GM19455 (cell line): ENCODE measurements around the gene MISP.
"Not testable (repeated sequence)": the region's sequence is repeated elsewhere in the genome, so short reads cannot be mapped to it uniquely, and the experiment has no call there.

ENCODE experiments used
- ATAC-seq: cut with Tn5 transposase; IDR thresholded peaks from one replicate; pipeline ENCODE4 v1.9.1; 2021; ENCODE audit not compliant: unreplicated experiment

MISP gene

DNA sequence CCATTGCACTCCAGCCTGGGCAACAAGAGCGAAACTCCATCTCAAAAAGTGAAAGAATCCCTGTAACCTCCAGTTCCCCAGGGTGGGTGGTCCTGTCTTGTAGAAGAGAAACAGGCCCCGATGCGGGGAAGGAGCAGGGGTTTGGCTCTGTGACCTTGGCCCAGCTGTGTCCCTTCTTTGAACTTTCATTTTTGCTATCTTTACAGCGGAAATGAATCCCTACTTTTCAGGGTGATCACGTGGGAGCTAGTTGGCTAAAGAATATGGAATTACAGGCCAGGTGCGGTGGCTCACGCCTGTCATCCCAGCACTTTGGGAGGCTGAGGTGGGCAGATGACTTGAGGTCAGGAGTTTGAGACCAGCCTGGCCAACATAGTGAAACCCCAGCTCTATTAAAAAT, 5.8 kb upstream of the MISP start:
- ATAC-seq, result not testable (repeated sequence)

- no peak for ATAC-seq
These were observed 4.6 kb upstream of the MISP start for GRCh38 chr19:746208-746819.

DNA sequence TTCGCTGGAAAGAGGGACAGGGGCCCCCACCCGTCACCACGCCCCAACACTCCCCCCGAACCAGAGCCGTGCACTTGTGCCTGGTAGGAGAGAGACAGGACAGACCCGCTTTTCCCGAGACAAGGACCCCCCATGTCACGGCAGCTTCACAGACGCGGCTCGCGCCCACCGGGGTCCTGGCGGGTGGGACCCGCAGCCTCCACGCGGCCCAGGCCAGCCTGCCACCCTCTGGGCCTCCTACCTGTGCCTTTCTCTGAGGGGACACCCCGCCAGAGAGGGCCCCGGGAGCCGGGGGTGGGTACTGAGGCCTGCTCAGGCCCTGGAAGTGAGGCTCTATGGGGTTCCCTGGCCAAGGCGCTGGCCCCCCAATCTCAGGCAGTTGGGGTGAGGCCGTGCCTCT, 4.0 kb upstream of the MISP start:
- ATAC-seq, result no peak

DNA sequence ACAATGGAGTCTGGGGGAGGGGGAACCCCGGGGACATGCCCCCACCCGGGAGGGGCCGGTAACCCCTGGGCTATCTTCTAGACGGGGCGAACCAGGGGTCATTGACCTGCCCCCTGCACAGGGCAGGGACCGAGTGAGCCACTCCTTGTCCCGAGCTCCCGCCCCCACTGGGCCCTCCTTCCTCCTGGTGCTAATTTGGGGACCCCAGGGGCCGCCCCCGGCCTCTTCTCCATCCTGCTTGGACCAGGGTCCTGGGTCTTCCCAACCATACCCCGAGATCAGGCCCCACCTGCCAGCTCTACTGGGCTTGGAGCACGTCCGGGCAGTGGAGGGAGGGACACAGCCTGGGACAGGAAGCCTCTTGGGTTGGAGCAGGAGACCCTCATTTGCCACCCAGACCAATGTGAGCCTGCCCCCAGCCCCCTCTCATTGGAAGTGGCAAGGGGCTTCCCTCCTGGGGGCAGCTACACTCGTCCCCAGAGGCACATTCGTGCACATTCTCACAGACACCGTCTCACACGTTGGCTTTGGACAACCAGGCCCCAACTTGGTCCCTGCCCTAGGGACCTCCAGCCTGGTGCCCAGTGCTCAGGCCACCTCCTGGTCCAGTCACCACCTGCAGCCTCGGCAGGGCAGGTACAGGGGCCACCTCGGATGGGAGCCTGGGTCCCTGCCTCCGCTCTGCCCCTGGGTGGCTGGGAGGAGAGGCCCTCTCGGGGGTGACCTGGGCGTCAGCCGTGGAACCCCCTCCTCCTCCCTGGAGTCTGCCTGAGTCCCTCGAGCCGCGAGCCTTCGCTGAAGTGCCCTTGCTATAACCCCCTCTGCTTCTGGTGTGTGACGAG, 3.3 kb upstream of the MISP start:
- no peak for ATAC-seq

GRCh38 chr19:748274-748598, 2.7 kb upstream of the MISP start:
- no peak for ATAC-seq

DNA sequence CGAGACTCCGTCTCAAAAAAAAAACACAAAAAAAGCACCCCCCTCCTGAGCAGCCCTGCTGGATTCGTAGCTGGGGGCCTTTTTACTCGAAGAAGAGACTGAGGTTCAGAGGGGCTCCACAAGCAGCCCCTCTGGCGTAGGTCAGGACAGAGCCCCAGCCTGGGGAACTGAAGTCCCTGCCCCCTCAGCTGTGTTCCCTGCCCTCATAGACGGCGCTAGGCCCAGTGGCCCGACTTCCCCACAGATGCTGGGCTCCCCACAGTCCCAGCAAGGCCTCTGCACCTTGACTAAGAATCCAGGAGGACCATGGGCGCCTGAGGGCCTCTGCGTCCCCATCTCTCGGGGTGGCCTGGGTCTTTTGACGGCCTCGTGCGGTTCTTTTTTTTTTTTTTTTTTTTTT, 1.1 kb upstream of the MISP start:
- no peak for ATAC-seq

DNA sequence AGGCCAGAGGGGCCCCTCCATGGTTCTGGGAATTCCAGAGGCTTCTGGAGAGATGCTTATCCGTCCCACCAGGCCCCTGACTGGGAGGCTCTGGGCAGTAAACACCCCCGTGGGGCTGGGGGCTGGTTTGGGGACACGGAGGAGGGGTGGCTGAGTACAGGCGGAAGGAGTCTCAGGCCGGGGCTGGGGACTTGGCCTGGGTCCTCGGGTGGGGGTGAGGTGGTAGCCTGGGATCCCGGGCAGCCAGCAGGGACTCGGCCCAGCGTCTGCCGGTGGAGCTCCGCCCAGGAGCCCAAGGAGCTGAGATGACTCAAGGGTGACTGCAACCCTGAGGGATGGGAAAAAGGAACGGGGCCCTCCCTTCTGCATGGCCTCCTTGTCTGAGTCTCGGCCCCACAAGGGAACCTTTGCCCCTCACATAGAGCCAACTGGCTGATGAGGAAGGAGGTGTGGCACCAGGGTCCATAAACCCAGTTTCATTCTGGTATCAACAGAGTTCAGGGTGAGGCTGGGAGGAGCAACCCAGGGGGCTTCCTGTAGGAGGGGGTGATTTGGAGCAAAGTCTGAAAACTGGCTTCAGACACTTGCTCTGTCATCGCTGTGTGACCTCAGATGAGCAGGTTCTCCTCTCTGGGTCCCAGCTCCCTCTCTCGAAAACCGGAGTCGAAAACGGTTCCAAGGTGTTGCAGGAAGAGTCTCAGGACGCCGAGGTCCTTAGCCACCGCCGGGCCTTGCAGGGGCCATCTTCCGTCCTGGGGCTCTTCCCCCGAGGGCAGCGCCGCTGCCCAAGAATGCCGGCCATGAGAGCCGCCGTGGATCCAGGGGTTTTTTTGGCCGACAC, 809 bp downstream of the MISP start:
- no peak for ATAC-seq

- ATAC-seq, result no peak
These were observed 2.0 kb downstream of the MISP start for GRCh38 chr19:752652-753517.

DNA sequence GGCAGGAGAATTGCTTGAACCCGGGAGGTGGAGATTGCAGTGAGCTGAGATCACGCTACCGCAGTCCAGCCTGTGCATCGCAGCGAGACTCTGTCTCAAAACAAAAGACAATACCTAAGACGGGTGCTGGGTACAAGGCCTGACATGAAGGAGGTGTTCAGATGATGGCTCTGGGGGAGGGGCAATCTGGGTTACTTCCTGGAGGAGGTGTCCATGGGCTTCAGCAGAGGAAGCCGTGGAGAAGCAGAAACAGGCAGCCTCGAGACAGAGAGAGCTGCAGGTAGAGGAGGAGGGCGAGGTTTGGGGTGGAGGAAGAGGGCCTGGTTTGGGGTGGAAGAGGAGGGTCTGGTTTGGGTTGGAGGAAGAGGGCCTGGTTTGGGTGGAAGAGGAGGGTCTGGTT, 3.6 kb downstream of the MISP start:
- ATAC-seq, result no peak

DNA sequence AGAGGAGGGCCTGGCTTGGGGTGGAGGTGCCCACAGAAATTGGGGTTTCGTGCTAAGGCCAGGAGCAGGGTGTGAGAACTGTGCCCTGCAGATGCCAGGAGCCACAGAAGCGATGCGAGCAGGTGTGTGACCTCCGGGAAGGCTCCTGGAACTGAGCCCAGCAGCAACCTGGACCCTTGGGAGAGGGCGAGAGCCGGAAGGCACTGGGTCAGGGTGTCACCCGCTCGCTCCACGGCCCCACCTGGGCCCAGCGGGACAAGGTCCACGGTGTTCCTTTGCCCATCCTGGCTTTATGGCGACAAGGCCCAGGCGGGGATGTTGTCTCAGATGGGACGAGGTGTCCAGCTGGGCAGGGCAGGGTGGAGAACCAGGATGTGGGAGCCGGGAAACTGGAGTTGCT, 4.2 kb downstream of the MISP start:
- no peak for ATAC-seq

DNA sequence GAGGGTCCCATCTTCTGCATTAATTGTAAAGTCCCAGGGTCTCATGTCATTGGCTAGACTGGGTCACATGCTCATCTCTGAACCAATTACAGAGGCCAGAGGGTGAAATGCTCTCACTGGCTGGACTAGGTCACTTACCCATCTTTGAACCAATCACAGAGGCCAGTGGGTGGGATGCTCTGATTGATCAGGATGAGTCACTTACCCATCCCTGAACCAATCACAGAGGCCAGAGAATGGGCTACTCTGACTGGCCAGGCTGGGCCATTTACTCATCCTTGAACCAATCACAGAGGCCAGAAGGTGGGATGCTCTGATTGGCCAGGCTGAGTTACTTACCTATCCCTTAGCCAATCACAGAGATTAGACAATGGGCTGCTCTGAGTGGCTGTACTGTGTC, 5.3 kb downstream of the MISP start:
- ATAC-seq, result no peak

GRCh38 chr19:756821-757688, 6.1 kb downstream of the MISP start:
- no peak for ATAC-seq

DNA sequence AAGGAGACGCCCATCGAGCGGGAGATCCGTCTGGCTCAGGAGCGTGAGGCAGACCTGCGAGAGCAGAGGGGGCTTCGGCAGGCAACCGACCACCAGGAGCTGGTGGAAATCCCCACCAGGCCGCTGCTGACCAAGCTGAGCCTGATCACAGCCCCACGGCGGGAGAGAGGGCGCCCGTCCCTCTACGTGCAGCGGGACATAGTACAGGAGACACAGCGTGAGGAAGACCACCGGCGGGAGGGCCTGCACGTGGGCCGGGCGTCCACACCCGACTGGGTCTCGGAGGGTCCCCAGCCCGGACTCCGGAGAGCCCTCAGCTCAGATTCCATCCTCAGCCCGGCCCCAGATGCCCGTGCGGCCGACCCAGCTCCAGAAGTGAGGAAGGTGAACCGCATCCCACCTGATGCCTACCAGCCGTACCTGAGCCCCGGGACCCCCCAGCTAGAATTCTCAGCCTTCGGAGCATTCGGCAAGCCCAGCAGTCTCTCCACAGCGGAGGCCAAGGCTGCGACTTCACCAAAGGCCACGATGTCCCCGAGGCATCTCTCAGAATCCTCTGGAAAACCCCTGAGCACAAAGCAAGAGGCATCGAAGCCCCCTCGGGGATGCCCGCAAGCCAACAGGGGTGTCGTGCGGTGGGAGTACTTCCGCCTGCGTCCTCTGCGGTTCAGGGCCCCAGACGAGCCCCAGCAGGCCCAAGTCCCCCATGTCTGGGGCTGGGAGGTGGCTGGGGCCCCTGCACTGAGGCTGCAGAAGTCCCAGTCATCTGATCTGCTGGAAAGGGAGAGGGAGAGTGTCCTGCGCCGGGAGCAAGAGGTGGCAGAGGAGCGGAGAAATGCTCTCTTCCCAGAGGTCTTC, 7.1 kb downstream of the MISP start:
- ATAC-seq, result no peak

GRCh38 chr19:763181-763580, 12.3 kb downstream of the MISP start:
- no peak for ATAC-seq

DNA sequence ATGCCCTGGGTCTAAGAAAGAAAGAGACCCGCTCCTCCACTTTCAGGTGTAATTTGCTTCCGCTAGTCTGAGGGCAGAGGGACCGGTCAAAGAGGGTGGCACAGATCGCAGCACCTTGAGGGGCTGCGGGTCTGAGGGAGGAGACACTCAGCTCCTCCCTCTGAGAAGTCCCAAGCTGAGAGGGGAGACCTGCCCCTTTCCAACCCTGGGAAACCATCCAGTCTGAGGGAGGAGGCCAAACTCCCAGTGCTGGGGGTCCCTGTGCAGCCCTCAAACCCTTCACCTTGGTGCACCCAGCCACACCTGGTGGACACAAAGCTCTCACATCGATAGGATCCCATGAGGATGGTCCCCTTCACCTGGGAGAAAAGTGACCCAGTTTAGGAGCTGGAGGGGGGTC, 13.0 kb downstream of the MISP start:
- no peak for ATAC-seq

DNA sequence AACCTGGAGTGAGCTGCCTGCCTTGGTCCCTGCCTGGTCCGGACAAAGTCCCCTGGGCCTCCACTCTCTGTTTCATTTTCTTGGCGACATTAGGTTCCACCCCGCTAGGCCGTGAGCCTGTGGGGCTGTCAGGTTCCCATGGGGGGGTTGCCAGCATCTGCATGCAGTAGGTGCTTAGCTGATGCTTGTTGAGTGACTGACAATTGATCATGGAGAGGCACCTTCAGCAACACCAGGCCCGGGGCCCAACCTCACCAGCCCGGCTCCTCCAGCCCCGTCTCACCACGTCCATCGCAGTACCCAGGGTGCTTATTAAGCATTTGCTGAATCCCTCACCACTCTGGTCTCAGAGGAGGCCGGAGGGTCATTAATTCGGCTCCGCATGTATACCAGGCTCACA, 13.4 kb downstream of the MISP start:
- no peak for ATAC-seq

DNA sequence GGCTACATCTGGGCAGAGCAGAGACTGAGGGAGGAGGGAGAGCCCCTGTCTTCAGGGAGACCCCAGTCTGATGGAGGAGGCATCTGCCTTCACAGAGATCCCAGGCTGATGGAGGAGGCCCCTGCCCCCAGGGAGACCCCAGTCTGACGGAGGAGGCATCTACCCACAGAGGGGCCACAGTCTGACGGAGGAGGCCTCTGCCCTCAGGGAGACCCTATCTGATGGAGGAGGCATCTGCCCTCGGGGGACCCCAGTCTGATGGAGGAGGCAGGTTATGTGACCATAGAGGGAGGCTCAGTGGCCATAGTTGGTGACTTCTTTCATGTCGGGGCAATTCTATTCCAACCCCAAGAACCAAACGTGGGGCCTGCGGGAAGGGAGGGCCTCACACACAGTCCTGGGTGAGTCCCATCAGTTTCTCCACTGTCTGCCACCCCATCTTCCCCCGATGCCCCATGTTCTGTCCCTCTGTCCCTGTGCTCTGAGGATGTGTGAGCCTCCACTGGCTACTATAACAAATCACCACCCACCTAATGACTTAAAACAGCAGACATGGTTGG, 14.3 kb downstream of the MISP start:
- no peak for ATAC-seq

GRCh38 chr19:768424-768823, 17.5 kb downstream of the MISP start:
- ATAC-seq, result no peak

- no peak for ATAC-seq
These were observed 18.7 kb downstream of the MISP start for GRCh38 chr19:769616-770015.
